CD8-positive, alpha-beta memory T cell (primary cell): ENCODE measurements around the gene MFN2. TPM values are rescaled to one million over a fixed set of nuclear protein-coding genes. Genes with fewer than 3 reads are reported as not detected.

Experiments
- CTCF ChIA-PET: fragments of 350-600 bp; sonication (Branson Sonifier 250); formaldehyde crosslinking; loops from one replicate; lab custom pipeline; 2021; ENCODE audit warnings: antibody characterized with exemption; lab: Charles Lee
- POLR2A ChIA-PET: fragments of 350-600 bp; sonication (Branson Sonifier 250); formaldehyde crosslinking; loops from one replicate; lab custom pipeline; 2021; ENCODE audit warnings: antibody characterized with exemption; lab: Charles Lee
- DNase-seq, 5 donors: peaks; one replicate each; pipeline versions ENCODE4 v3.0.0 to v3.0.0-alpha.2; 2020 to 2022; ENCODE audit warnings: mixed read lengths in 1 of 5
- H3K27ac ChIP-seq: one replicate; pipeline ENCODE4 v1.7.0; 2013; ENCODE audit warnings: low read depth, mild to moderate bottlenecking, low read length, moderate library complexity
- H3K27me3 ChIP-seq: 2 replicates; pipeline ENCODE4 v1.7.0; 2013; ENCODE audit warnings: low read length, mild to moderate bottlenecking; ENCODE audit not compliant: insufficient read depth, poor library complexity, severe bottlenecking
- H3K36me3 ChIP-seq: 2 replicates; pipeline ENCODE4 v1.7.0; 2013; ENCODE audit warnings: mild to moderate bottlenecking, low read length, moderate library complexity; ENCODE audit not compliant: insufficient read depth
- H3K4me1 ChIP-seq: 2 replicates; pipeline ENCODE4 v1.7.0; 2013; ENCODE audit warnings: mild to moderate bottlenecking, low read length, moderate library complexity; ENCODE audit not compliant: insufficient read depth
- H3K4me3 ChIP-seq: 2 replicates; pipeline ENCODE4 v1.7.0; 2013; ENCODE audit warnings: mild to moderate bottlenecking, low read length
- H3K9me3 ChIP-seq: 2 replicates; pipeline ENCODE4 v1.7.0; 2013; ENCODE audit warnings: mild to moderate bottlenecking, low read length
- H3K27ac Mint-ChIP-seq, 8 donors: one replicate each; pipeline ENCODE4 v1.8.0; 2020 to 2021; ENCODE audit warnings: mixed read lengths in 8 of 8, mild to moderate bottlenecking in 6 of 8, inconsistent platforms in 3 of 8, moderate library complexity in 3 of 8
- H3K27me3 Mint-ChIP-seq, 2 donors: one replicate each; pipeline ENCODE4 v1.8.0; 2020 to 2021; ENCODE audit warnings: mixed read lengths in 2 of 2, mild to moderate bottlenecking in 1 of 2, moderate library complexity in 1 of 2
- H3K36me3 Mint-ChIP-seq, 3 donors: one replicate each; pipeline ENCODE4 v1.8.0; 2020 to 2021; ENCODE audit warnings: mixed read lengths in 3 of 3, inconsistent platforms in 1 of 3, mild to moderate bottlenecking in 1 of 3
- H3K4me1 Mint-ChIP-seq, 3 donors: one replicate each; pipeline ENCODE4 v1.8.0; 2020 to 2021; ENCODE audit warnings: mixed read lengths in 3 of 3, inconsistent platforms in 1 of 3, mild to moderate bottlenecking in 1 of 3
- H3K4me3 Mint-ChIP-seq, 7 donors: one replicate each; pipeline ENCODE4 v1.8.0; 2020 to 2021; ENCODE audit warnings: mixed read lengths in 7 of 7, mild to moderate bottlenecking in 6 of 7, moderate library complexity in 4 of 7, inconsistent platforms in 2 of 7
- H3K9me3 Mint-ChIP-seq, 5 donors: one replicate each; pipeline ENCODE4 v1.8.0; 2020 to 2022; ENCODE audit warnings: mixed read lengths in 5 of 5, mild to moderate bottlenecking in 3 of 5, moderate library complexity in 2 of 5, inconsistent platforms in 1 of 5
- polyA plus RNA-seq: library from polyadenylated mRNA; unstranded; fragments of 300-500 nt; fragmentation: Illumina TruSeq; gene quantifications from one replicate; pipeline ENCODE4 v1.2.3, GENCODE V29; 2021
- total RNA-seq, 2 experiments: library from RNA; stranded (reverse); gene quantifications; one replicate each; pipeline ENCODE4 v1.2.3, GENCODE V29; 2021

The MFN2 gene
- total and polyA plus RNA-seq, 3 experiments from 2014 or later: 40.9 to 97.2 (median 97.1) TPM

DNA sequence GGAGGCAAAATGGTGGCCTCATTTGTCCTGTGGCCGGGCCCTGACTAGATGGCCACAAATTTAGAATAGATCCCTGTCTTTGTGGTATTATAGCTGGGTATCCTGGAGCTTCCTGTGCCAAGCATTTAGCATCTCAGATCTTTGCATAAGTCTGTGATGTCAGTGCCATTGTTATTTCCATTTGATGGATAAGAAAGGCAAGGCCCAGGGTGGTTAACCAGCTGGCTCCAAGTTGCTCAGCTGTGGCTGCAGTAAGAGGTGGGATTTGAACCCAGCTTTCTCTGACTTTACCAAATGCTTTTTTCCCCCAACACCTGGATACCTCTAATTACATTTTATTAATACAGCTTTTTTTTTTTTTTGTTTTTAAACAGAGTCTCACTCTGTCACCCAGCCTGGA, 71.1 kb downstream of the MFN2 start:
- Mint-ChIP-seq H3K4me1 (peaks cover 11 to 14% (median 13%) of the 10 kb centered on the region in 3 donors), H3K4me3 (no peak overlapping the region), H3K36me3 (no peaks in the 10 kb centered on the region), H3K27ac (peak overlapping the region in 2 of 8 donors; percentile 34 to 68), H3K27me3 (peaks cover 0 to 2% of the 10 kb centered on the region in 2 donors), H3K9me3 (no peaks in the 10 kb centered on the region)
- H3K4me1 ChIP-seq: peaks cover 25% of the 10 kb centered on the region
- H3K27ac ChIP-seq: no peak overlapping the region
- H3K9me3 ChIP-seq: no peaks in the 10 kb centered on the region
- DNase-seq: no peak
- ChIA-PET CTCF (no interaction called here), POLR2A (no interaction called here)
- H3K36me3 ChIP-seq: no peaks in the 10 kb centered on the region
- H3K27me3 ChIP-seq: no peaks in the 10 kb centered on the region
- no peak overlapping the region for H3K4me3 ChIP-seq

DNA sequence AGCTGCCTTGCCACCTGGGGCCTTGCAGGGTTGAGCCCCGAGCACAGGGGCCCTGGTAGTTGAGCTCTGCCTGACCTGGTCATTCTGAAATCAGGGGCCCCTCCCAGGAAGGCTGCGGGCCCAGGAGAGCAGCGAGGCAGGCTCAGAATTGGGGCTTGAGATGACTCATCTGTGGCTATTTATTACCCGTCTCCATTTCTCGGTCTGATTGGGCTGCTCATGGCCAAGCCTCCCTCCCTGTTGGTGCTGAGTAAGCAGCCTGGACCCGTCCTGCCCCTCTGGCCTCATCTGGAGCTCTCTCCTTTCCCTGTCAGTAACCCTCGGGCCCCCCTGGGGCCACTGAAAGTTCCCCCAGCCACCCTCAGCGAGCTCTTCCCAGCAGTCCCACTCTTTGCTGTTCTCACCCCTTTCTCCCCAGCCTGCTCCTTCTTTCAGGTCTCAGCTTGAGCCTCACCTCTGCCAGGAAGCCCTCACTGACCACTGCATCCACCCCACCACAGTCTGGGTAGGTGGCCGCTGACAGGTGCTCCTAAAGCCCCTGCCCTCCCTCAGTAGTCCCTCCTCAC, 71.8 kb downstream of the MFN2 start:
- Histone ChIP-seq H3K27ac (peak overlapping the region; percentile 43), H3K9me3 (no peaks in the 10 kb centered on the region), H3K36me3 (no peaks in the 10 kb centered on the region), H3K4me1 (peaks cover 18% of the 10 kb centered on the region), H3K27me3 (no peaks in the 10 kb centered on the region), H3K4me3 (no peak overlapping the region)
- peak overlapping the region in 5 of 7 donors; percentile 6 to 90 (median 54) for H3K4me3 Mint-ChIP-seq
- ChIA-PET POLR2A (no interaction called here), CTCF (interaction anchor here (1.1 kb wide), 1 partner anchor 74 kb away, joined by 3 read pairs; no protein-coding TSS in a partner anchor)
- H3K9me3 Mint-ChIP-seq: no peaks in the 10 kb centered on the region
- H3K36me3 Mint-ChIP-seq: no peaks in the 10 kb centered on the region
- peaks cover 0 to 4% of the 10 kb centered on the region in 2 donors for H3K27me3 Mint-ChIP-seq
- H3K4me1 Mint-ChIP-seq: peaks cover 11 to 14% (median 13%) of the 10 kb centered on the region in 3 donors
- H3K27ac Mint-ChIP-seq: peak overlapping the region in 6 of 8 donors; percentile 23 to 91 (median 40)
- DNase-seq: no peak

DNA sequence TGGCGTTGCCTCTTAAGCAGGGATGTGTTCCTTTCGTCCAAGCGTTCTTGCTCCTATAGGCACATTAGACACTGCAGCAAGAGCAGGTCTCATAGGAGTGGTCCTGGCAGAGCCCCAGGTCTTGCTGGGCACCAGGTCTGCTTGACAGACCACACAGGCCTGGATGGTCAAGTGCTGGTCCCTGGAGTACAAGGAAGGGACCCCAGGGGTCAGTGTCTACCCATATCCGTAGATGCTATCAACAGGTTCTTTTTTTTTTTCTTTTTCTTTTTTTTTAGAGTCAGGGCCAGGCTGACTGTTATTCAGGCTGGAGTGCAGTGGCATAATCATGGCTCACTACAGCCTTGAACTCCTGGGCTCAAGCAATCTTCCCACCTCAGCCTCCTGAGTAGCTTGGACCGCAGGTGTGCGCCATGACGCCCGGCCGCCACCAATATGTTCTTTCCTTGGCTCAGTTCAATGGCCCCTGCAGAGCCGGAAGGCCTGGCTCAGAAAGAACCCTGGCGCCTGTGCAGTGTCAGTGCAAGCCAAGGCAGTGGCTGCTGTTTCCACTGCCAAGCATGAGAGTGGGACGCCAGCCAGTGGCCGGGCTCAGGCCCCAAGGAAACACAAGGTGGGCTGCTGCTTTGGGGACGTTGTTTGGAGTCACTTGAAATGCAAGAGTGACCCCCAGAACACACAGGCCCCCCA, 72.9 kb downstream of the MFN2 start:
- peaks cover 11 to 14% (median 13%) of the 10 kb centered on the region in 3 donors for H3K4me1 Mint-ChIP-seq
- peaks cover 2 to 4% of the 10 kb centered on the region in 2 donors for H3K27me3 Mint-ChIP-seq
- H3K4me3 ChIP-seq: no peak overlapping the region
- no peak overlapping the region for H3K27ac Mint-ChIP-seq
- H3K9me3 Mint-ChIP-seq: no peaks in the 10 kb centered on the region
- H3K36me3 ChIP-seq: no peaks in the 10 kb centered on the region
- DNase-seq: no peak
- peak overlapping the region in 1 of 7 donors; percentile 61 for H3K4me3 Mint-ChIP-seq
- H3K9me3 ChIP-seq: no peaks in the 10 kb centered on the region
- POLR2A ChIA-PET: no interaction called here
- H3K4me1 ChIP-seq: peaks cover 8% of the 10 kb centered on the region
- H3K27ac ChIP-seq: no peak overlapping the region
- CTCF ChIA-PET: interaction anchor here (1.1 kb wide), 1 partner anchor 73 kb away, joined by 3 read pairs; no protein-coding TSS in a partner anchor
- H3K27me3 ChIP-seq: no peaks in the 10 kb centered on the region
- H3K36me3 Mint-ChIP-seq: no peaks in the 10 kb centered on the region

DNA sequence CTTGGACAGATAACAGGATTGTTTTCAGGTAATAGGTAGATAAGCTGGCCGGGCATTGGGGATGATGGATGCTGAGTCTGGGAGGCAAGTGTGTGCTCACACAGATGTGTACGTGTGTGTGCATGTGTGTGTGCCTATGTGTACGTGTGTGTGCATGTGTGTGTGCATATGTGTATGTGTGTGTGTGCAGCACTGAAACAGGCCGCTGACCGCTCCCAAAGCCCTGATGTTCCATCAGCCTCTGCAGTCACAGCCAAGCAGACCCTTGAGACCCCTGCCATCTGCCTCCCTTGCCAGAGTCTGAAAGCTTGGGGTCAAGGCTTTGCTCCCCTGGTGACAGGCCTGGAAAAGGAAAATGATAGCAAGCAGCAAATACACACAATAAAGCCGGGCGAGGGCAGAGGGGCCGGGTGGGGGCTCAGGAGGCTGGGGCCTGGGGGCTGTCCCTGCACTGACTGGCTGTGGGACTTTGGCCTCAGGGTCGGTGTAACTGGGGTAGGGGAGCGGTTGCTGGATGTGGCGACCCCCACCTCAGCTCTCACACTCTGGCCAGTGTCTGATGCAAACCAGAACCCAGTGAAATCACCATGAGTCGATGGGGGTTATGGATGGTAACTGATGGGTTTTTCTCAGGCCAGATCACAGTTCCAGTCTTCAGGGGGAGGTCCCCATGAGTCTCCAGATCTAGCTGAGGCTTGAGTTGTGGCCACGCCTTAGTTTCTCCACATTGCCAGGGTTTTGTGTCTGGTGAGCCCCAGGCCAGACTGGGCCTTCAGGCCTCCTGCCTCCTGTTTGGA, 73.7 kb downstream of the MFN2 start:
- Histone ChIP-seq H3K9me3 (no peaks in the 10 kb centered on the region), H3K27ac (no peak overlapping the region), H3K4me3 (no peak overlapping the region), H3K36me3 (no peaks in the 10 kb centered on the region), H3K27me3 (no peaks in the 10 kb centered on the region), H3K4me1 (peaks cover 8% of the 10 kb centered on the region)
- DNase-seq: no peak
- no peaks in the 10 kb centered on the region for H3K9me3 Mint-ChIP-seq
- H3K27ac Mint-ChIP-seq: peak overlapping the region in 1 of 8 donors; percentile 24
- peaks cover 11 to 14% (median 13%) of the 10 kb centered on the region in 3 donors for H3K4me1 Mint-ChIP-seq
- ChIA-PET CTCF (no interaction called here), POLR2A (no interaction called here)
- peaks cover 4% of the 10 kb centered on the region in 2 donors for H3K27me3 Mint-ChIP-seq
- no peaks in the 10 kb centered on the region for H3K36me3 Mint-ChIP-seq
- H3K4me3 Mint-ChIP-seq: no peak overlapping the region

DNA sequence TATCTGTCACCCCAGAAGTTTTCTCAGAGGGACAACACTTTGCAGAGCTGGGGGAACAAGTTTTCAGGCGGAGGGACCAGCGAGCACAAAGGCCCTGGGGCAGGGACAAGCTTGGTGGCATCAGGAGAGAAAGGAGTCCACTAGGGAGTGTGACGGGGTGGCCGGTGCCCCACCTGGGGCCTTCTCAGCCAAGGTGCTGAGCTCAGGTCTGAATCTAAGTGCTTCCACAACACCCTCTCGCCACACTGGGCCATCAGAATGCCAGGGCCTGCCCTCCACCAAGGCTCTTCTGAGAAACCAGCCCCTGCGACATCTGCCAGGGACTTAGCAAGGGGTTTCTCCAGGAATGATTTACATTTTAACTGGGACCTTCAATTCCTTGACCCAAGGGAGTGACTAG, 75.0 kb downstream of the MFN2 start:
- H3K4me1 Mint-ChIP-seq: peaks cover 11 to 14% (median 13%) of the 10 kb centered on the region in 3 donors
- CTCF ChIA-PET: no interaction called here
- no peak overlapping the region for H3K27ac ChIP-seq

DNA sequence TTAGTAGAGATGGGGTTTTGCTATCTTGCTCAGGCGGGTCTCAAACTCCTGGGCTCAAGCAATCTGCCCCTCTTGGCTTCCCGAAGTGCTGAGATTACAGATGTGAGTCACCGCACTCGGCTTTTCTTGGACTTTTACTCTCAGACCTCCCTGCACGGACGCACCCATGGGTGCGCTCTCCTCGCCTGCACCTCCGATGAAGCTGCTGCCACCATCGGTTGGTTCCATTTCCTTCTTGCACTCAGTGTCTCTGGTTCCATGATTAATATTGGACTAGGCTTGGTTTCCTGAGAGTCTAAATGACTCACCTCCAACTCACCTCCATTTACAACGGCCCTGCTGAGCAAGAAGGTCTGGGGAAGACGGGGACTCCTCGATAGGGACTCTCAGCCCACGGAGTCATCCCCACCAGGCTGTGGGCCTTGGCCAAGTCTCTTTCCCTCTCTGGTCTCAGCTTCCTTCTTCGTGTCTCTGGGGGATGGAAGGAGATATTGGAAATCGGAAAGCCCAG, 76.1 kb downstream of the MFN2 start:
- no peak overlapping the region for H3K4me3 ChIP-seq
- H3K27me3 ChIP-seq: no peaks in the 10 kb centered on the region
- no peak for DNase-seq
- ChIA-PET POLR2A (no interaction called here), CTCF (no interaction called here)
- Mint-ChIP-seq H3K9me3 (peaks cover 0 to 1% (median 0%) of the 10 kb centered on the region in 5 donors), H3K27ac (no peak overlapping the region), H3K27me3 (peaks cover 12 to 15% of the 10 kb centered on the region in 2 donors), H3K4me3 (no peak overlapping the region), H3K4me1 (peaks cover 11 to 14% (median 13%) of the 10 kb centered on the region in 3 donors), H3K36me3 (no peaks in the 10 kb centered on the region)
- no peaks in the 10 kb centered on the region for H3K9me3 ChIP-seq
- H3K4me1 ChIP-seq: peaks cover 8% of the 10 kb centered on the region
- H3K36me3 ChIP-seq: no peaks in the 10 kb centered on the region
- H3K27ac ChIP-seq: no peak overlapping the region

More for the DNA sequence above, 75.0 kb downstream of the MFN2 start:
- POLR2A ChIA-PET: no interaction called here
- H3K27me3 ChIP-seq: no peaks in the 10 kb centered on the region
- Mint-ChIP-seq H3K27me3 (peaks cover 12 to 13% of the 10 kb centered on the region in 2 donors), H3K27ac (no peak overlapping the region), H3K9me3 (peaks cover 0 to 1% (median 0%) of the 10 kb centered on the region in 5 donors), H3K4me3 (no peak overlapping the region), H3K36me3 (no peaks in the 10 kb centered on the region)
- DNase-seq: no peak
- no peak overlapping the region for H3K4me3 ChIP-seq
- H3K9me3 ChIP-seq: no peaks in the 10 kb centered on the region
- H3K4me1 ChIP-seq: peaks cover 8% of the 10 kb centered on the region
- no peaks in the 10 kb centered on the region for H3K36me3 ChIP-seq

DNA sequence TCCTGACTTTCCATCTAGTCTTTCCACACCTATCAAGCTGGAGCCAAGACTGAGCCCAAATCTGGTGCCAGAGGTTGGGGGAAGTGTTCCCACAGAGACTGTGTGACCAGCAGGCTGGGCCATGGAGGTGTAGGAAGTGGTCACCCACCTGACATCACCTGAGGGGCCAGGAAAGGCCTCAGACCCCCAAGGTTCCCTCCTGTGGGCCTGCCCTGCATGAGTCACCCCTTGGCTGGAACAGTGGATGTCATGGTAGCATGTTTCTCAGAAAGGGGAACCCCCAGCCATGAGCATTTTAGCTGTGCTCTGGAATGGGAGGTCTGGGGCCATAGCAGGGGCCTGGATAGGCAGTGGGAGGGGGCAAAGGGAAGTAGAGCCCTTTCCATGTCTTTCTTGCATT, 77.1 kb downstream of the MFN2 start:
- ChIA-PET CTCF (no interaction called here), POLR2A (no interaction called here)
- H3K36me3 ChIP-seq: no peaks in the 10 kb centered on the region
- H3K27ac ChIP-seq: no peak overlapping the region
- peaks cover 1% of the 10 kb centered on the region for H3K4me1 ChIP-seq
- no peaks in the 10 kb centered on the region for H3K36me3 Mint-ChIP-seq
- no peaks in the 10 kb centered on the region for H3K9me3 ChIP-seq
- H3K4me3 ChIP-seq: no peak overlapping the region
- no peak overlapping the region for H3K4me3 Mint-ChIP-seq
- H3K4me1 Mint-ChIP-seq: peaks cover 4 to 6% (median 6%) of the 10 kb centered on the region in 3 donors
- no peak overlapping the region for H3K27ac Mint-ChIP-seq
- H3K9me3 Mint-ChIP-seq: peaks cover 0 to 1% (median 0%) of the 10 kb centered on the region in 5 donors
- DNase-seq: no peak
- H3K27me3 Mint-ChIP-seq: peaks cover 16 to 22% of the 10 kb centered on the region in 2 donors
- H3K27me3 ChIP-seq: no peaks in the 10 kb centered on the region
